NCI-H2029 treated with DMSO at 0.1 percent for 48 hours (cell line): ENCODE measurements around the gene CNTN1.
A peak's percentile ranks its signal among the peaks of the same experiment; 100 is the strongest.

Experiments
- DNase-seq: peaks from one replicate; lab custom pipeline; 2025; lab: John Stamatoyannopoulos, UW

Gene CNTN1

GRCh38 chr12:40970320-40970907 is 278.2 kb downstream of the CNTN1 start:
- DNase-seq: peak; percentile 4

GRCh38 chr12:40971911-40972310 is 279.7 kb downstream of the CNTN1 start:
- no peak for DNase-seq

- DNase-seq: no peak
Measured at GRCh38 chr12:40976546-40976945, 284.3 kb downstream of the CNTN1 start.

- DNase-seq: no peak
Measured at GRCh38 chr12:40980427-40980961, 288.3 kb downstream of the CNTN1 start.

GRCh38 chr12:40986001-40986400 is 293.8 kb downstream of the CNTN1 start:
- DNase-seq: no peak

GRCh38 chr12:40988355-40988754 is 296.1 kb downstream of the CNTN1 start:
- no peak for DNase-seq

GRCh38 chr12:40988824-40989223 is 296.6 kb downstream of the CNTN1 start:
- DNase-seq: no peak

- no peak for DNase-seq
Measured at GRCh38 chr12:40989785-40990184, 297.5 kb downstream of the CNTN1 start.

GRCh38 chr12:40992158-40992557 is 299.9 kb downstream of the CNTN1 start:
- no peak for DNase-seq

GRCh38 chr12:40992674-40993073 is 300.4 kb downstream of the CNTN1 start:
- DNase-seq: no peak

GRCh38 chr12:40993158-40993557 is 300.9 kb downstream of the CNTN1 start:
- DNase-seq: no peak

- no peak for DNase-seq
Measured at GRCh38 chr12:40996091-40996490, 303.9 kb downstream of the CNTN1 start.

- no peak for DNase-seq
Measured at GRCh38 chr12:40999210-40999609, 307.0 kb downstream of the CNTN1 start.

GRCh38 chr12:41008472-41008871 is 316.2 kb downstream of the CNTN1 start:
- DNase-seq: no peak

- DNase-seq: no peak
Measured at GRCh38 chr12:41011939-41012338, 319.7 kb downstream of the CNTN1 start.

- DNase-seq: peak; percentile 7
Measured at GRCh38 chr12:41013881-41014642, 321.8 kb downstream of the CNTN1 start.

- no peak for DNase-seq
Measured at GRCh38 chr12:41014643-41015020, 322.4 kb downstream of the CNTN1 start.

- no peak for DNase-seq
Measured at GRCh38 chr12:41018010-41018409, 325.8 kb downstream of the CNTN1 start.

GRCh38 chr12:41019461-41019860 is 327.2 kb downstream of the CNTN1 start:
- no peak for DNase-seq

GRCh38 chr12:41023836-41024235 is 331.6 kb downstream of the CNTN1 start:
- DNase-seq: no peak

GRCh38 chr12:41026151-41026550 is 333.9 kb downstream of the CNTN1 start:
- DNase-seq: no peak

GRCh38 chr12:41032386-41032785 is 340.1 kb downstream of the CNTN1 start:
- DNase-seq: no peak

GRCh38 chr12:41034686-41035085 is 342.4 kb downstream of the CNTN1 start:
- no peak for DNase-seq

- DNase-seq: no peak
Measured at GRCh38 chr12:41039461-41039860, 347.2 kb downstream of the CNTN1 start.
